Measurements from ENCODE around the gene TMEM212.
A peak's percentile ranks its signal among the peaks of the same experiment; 100 is the strongest.

Gene TMEM212

DNA sequence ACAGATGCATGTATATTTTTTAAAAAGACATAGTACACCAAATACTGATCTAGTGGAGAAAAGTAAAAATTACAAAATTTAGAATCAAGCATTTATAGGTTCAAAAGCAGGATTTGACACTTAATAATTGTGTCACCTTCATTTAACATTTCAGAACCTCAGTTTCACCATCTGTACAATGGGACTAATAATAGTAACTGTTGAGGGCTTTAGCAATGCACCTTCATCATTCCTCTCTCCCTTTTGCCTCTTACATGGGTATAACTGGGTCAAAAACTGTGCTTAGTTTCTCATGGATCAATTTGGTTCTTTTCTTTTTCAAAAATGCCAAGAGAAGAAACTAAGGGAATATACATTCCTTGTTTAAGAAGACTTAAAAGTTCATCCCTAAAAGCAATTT, 5.5 kb upstream of the TMEM212 start:
- H3K9me3 ChIP-seq (ENCODE audit: control insufficient read depth in 1 of 2, low read length in 2 of 2) = no peaks in the 10 kb centered on the region
- H3K36me3 ChIP-seq (ENCODE audit: control insufficient read depth in 1 of 2, insufficient read depth in 2 of 2, low read length in 2 of 2) = no peaks in the 10 kb centered on the region
- H3K4me3 ChIP-seq (ENCODE audit: low read depth in 1 of 2, low read length in 2 of 2) = no peak overlapping the region
- peak overlapping the region; percentile 43 for H3K27ac ChIP-seq (ENCODE audit: low read length)
- no peaks in the 10 kb centered on the region for H3K27me3 ChIP-seq (ENCODE audit: low read depth, low read length)
- peaks cover 0 to 11% of the 10 kb centered on the region in 2 donors for H3K4me1 ChIP-seq (ENCODE audit: control insufficient read depth in 1 of 2, insufficient read depth in 2 of 2, low read length in 2 of 2)

DNA sequence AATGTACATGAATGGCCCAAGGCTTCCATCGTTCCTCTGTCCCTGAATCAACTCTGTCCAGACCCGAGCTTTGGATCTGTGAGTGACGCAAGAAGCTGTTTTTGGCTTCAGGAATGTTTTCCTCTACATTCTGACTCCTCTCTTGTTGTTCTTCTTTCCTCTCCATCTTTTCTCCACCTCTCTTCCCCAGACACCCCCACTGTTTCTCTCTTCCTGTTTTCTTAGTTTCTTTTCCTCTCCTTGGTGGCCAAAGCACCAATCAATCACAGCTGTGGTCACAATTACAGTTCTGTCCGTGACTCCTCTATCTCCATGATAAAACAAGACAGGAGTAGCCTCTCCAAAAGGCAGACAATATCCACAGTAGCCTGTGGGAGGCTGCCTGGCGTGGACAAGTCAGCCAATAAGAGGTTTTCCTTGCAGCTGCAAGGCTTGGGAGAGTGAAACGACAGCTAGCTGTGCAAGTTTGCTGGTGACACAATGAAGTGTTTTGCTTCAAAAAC, 4.9 kb upstream of the TMEM212 start:
- H3K36me3 ChIP-seq (ENCODE audit: control insufficient read depth in 1 of 2, insufficient read depth in 2 of 2, low read length in 2 of 2) = no peaks in the 10 kb centered on the region
- peaks cover 0 to 13% of the 10 kb centered on the region in 2 donors for H3K4me1 ChIP-seq (ENCODE audit: control insufficient read depth in 1 of 2, insufficient read depth in 2 of 2, low read length in 2 of 2)
- H3K27me3 ChIP-seq (ENCODE audit: low read depth, low read length) = no peaks in the 10 kb centered on the region
- H3K4me3 ChIP-seq (ENCODE audit: low read depth in 1 of 2, low read length in 2 of 2) = peak overlapping the region in 1 of 2 donors; percentile 12
- H3K9me3 ChIP-seq (ENCODE audit: control insufficient read depth in 1 of 2, low read length in 2 of 2) = no peaks in the 10 kb centered on the region
- no peak overlapping the region for H3K27ac ChIP-seq (ENCODE audit: low read length)

- Histone ChIP-seq H3K27me3 (ENCODE audit: low read depth, low read length) (no peaks in the 10 kb centered on the region), H3K27ac (ENCODE audit: low read length) (no peak overlapping the region), H3K4me3 (ENCODE audit: low read depth in 1 of 2, low read length in 2 of 2) (no peak overlapping the region), H3K9me3 (ENCODE audit: control insufficient read depth in 1 of 2, low read length in 2 of 2) (no peaks in the 10 kb centered on the region), H3K4me1 (ENCODE audit: control insufficient read depth in 1 of 2, insufficient read depth in 2 of 2, low read length in 2 of 2) (peaks cover 0 to 13% of the 10 kb centered on the region in 2 donors), H3K36me3 (ENCODE audit: control insufficient read depth in 1 of 2, insufficient read depth in 2 of 2, low read length in 2 of 2) (no peaks in the 10 kb centered on the region)
Observed at GRCh38 chr3:171839270-171839669, 3.9 kb upstream of the TMEM212 start.

DNA sequence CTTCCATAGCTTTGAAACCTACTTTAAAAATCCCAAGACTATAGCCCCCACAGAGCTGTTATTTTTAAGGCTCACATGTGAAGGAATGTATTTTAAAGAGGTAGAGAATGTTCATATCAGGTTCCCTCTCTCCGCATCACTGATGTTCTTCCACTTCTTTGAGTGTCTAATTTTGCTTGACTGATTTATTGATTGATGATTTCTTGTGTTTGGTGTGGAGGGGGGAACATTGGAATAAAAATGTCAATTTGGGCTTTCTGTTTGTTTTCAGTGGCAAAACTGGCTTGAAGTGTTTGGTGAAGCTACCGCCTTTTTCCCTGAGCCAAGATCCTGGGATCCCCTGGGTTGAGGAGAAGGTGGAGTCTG, 2.7 kb upstream of the TMEM212 start:
- Histone ChIP-seq H3K27me3 (ENCODE audit: low read depth, low read length) (no peaks in the 10 kb centered on the region), H3K27ac (ENCODE audit: low read length) (no peak overlapping the region), H3K4me3 (ENCODE audit: low read depth in 1 of 2, low read length in 2 of 2) (no peak overlapping the region), H3K9me3 (ENCODE audit: control insufficient read depth in 1 of 2, low read length in 2 of 2) (no peaks in the 10 kb centered on the region), H3K4me1 (ENCODE audit: control insufficient read depth in 1 of 2, insufficient read depth in 2 of 2, low read length in 2 of 2) (peaks cover 0 to 13% of the 10 kb centered on the region in 2 donors), H3K36me3 (ENCODE audit: control insufficient read depth in 1 of 2, insufficient read depth in 2 of 2, low read length in 2 of 2) (no peaks in the 10 kb centered on the region)

DNA sequence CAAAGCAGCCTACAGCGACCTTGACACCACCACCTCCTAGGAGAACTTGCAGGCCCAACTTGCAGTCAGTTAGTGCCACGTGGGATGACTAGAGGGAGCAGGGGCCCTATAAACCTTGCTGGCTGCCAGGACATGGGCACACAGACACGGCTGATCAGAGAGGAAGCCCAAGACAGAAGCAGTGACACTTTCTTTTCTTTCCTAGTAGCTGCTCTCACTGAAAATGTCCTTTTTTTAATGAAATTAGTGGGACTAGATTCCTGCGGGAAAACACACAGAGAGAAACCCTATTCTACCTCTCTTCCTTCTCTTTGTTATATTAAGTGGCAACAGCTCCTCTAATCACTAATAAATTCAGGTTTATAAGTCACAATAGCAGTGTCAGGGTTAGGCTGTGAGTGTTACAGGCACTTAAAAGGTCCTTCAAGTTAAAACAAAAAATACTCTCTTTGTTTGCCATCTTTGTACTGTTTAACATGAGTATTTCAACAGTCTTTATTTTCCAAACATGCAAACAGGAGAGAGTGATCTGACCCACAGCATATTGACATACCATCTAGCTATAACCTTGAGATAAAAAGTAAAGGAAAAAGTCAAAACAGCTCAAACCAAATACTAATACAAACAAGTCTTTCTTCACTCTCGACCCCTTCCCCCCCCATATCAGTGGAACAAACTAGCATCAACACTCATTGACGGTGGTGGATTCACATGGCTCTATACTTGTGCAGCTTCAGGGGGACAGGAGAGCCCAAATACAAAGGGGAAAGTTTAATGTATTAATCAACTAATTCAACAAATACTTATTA, 2.1 kb upstream of the TMEM212 start:
- H3K36me3 ChIP-seq (ENCODE audit: control insufficient read depth in 1 of 2, insufficient read depth in 2 of 2, low read length in 2 of 2) = no peaks in the 10 kb centered on the region
- H3K4me1 ChIP-seq (ENCODE audit: control insufficient read depth in 1 of 2, insufficient read depth in 2 of 2, low read length in 2 of 2) = peaks cover 0 to 13% of the 10 kb centered on the region in 2 donors
- H3K4me3 ChIP-seq (ENCODE audit: low read depth in 1 of 2, low read length in 2 of 2) = no peak overlapping the region
- H3K9me3 ChIP-seq (ENCODE audit: control insufficient read depth in 1 of 2, low read length in 2 of 2) = no peaks in the 10 kb centered on the region
- H3K27me3 ChIP-seq (ENCODE audit: low read depth, low read length) = no peaks in the 10 kb centered on the region
- no peak overlapping the region for H3K27ac ChIP-seq (ENCODE audit: low read length)

- Histone ChIP-seq H3K27ac (ENCODE audit: low read length) (no peak overlapping the region), H3K9me3 (ENCODE audit: control insufficient read depth in 1 of 2, low read length in 2 of 2) (no peaks in the 10 kb centered on the region), H3K27me3 (ENCODE audit: low read depth, low read length) (no peaks in the 10 kb centered on the region), H3K4me1 (ENCODE audit: control insufficient read depth in 1 of 2, insufficient read depth in 2 of 2, low read length in 2 of 2) (peaks cover 0 to 13% of the 10 kb centered on the region in 2 donors), H3K4me3 (ENCODE audit: low read depth in 1 of 2, low read length in 2 of 2) (no peak overlapping the region), H3K36me3 (ENCODE audit: control insufficient read depth in 1 of 2, insufficient read depth in 2 of 2, low read length in 2 of 2) (no peaks in the 10 kb centered on the region)
Observed at GRCh38 chr3:171841620-171842000, 1.5 kb upstream of the TMEM212 start.

DNA sequence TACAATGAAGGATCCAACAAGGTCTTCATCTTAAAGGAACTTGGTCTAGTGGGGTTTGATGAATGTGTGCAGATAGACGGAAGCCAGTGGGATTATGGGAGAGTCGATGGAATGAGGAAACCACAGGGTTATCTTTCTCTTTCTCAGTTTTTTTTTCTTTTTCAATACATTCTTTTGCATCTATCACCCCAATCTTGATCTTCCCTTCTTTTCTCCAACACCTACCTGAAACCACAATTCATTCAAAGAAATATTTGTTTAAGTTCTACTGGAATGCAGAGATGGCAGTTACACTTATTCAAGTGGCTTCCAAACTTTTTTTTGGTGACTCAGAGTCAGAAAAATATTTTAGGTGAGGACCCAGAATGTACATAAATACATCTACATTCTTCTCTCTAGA, 1.7 kb downstream of the TMEM212 start:
- Histone ChIP-seq H3K4me1 (ENCODE audit: control insufficient read depth in 1 of 2, insufficient read depth in 2 of 2, low read length in 2 of 2) (peaks cover 0 to 3% of the 10 kb centered on the region in 2 donors), H3K9me3 (ENCODE audit: control insufficient read depth in 1 of 2, low read length in 2 of 2) (no peaks in the 10 kb centered on the region), H3K36me3 (ENCODE audit: control insufficient read depth in 1 of 2, insufficient read depth in 2 of 2, low read length in 2 of 2) (no peaks in the 10 kb centered on the region), H3K27ac (ENCODE audit: low read length) (no peak overlapping the region), H3K27me3 (ENCODE audit: low read depth, low read length) (no peaks in the 10 kb centered on the region), H3K4me3 (ENCODE audit: low read depth in 1 of 2, low read length in 2 of 2) (no peak overlapping the region)

- Histone ChIP-seq H3K4me3 (ENCODE audit: low read depth in 1 of 2, low read length in 2 of 2) (no peak overlapping the region), H3K36me3 (ENCODE audit: control insufficient read depth in 1 of 2, insufficient read depth in 2 of 2, low read length in 2 of 2) (no peaks in the 10 kb centered on the region), H3K27ac (ENCODE audit: low read length) (no peak overlapping the region), H3K9me3 (ENCODE audit: control insufficient read depth in 1 of 2, low read length in 2 of 2) (no peaks in the 10 kb centered on the region), H3K27me3 (ENCODE audit: low read depth, low read length) (no peaks in the 10 kb centered on the region), H3K4me1 (ENCODE audit: control insufficient read depth in 1 of 2, insufficient read depth in 2 of 2, low read length in 2 of 2) (peaks cover 0 to 3% of the 10 kb centered on the region in 2 donors)
Observed at GRCh38 chr3:171845481-171846284, 2.5 kb downstream of the TMEM212 start.

GRCh38 chr3:171846597-171846996, 3.4 kb downstream of the TMEM212 start:
- peaks cover 0 to 3% of the 10 kb centered on the region in 2 donors for H3K4me1 ChIP-seq (ENCODE audit: control insufficient read depth in 1 of 2, insufficient read depth in 2 of 2, low read length in 2 of 2)
- H3K4me3 ChIP-seq (ENCODE audit: low read depth in 1 of 2, low read length in 2 of 2) = no peak overlapping the region
- no peaks in the 10 kb centered on the region for H3K9me3 ChIP-seq (ENCODE audit: control insufficient read depth in 1 of 2, low read length in 2 of 2)
- no peak overlapping the region for H3K27ac ChIP-seq (ENCODE audit: low read length)
- no peaks in the 10 kb centered on the region for H3K27me3 ChIP-seq (ENCODE audit: low read depth, low read length)
- no peaks in the 10 kb centered on the region for H3K36me3 ChIP-seq (ENCODE audit: control insufficient read depth in 1 of 2, insufficient read depth in 2 of 2, low read length in 2 of 2)

DNA sequence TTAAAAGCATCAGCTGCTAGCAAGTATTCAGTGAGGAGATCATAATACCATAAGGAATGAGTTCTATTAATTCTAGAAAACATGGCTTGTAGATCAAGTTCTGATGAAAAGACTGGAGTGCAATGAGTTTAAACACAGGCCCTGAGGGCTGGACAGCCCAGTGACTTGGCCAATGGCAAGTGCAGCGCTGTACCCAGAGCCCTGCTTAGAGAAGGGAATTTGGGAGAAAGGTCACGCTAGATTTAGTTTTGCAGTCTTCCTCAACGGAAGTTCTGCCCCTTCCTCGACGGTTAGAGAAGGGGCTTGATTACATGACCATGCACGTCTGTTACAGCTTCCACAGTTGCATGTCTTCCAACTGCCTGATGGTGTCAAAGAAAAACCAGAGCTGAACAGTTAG, 4.0 kb downstream of the TMEM212 start:
- H3K36me3 ChIP-seq (ENCODE audit: control insufficient read depth in 1 of 2, insufficient read depth in 2 of 2, low read length in 2 of 2) = no peaks in the 10 kb centered on the region
- no peaks in the 10 kb centered on the region for H3K27me3 ChIP-seq (ENCODE audit: low read depth, low read length)
- H3K4me1 ChIP-seq (ENCODE audit: control insufficient read depth in 1 of 2, insufficient read depth in 2 of 2, low read length in 2 of 2) = peaks cover 0 to 3% of the 10 kb centered on the region in 2 donors
- H3K9me3 ChIP-seq (ENCODE audit: control insufficient read depth in 1 of 2, low read length in 2 of 2) = no peaks in the 10 kb centered on the region
- no peak overlapping the region for H3K4me3 ChIP-seq (ENCODE audit: low read depth in 1 of 2, low read length in 2 of 2)
- H3K27ac ChIP-seq (ENCODE audit: low read length) = no peak overlapping the region

- H3K27me3 ChIP-seq (ENCODE audit: low read depth, low read length) = no peaks in the 10 kb centered on the region
- no peak overlapping the region for H3K27ac ChIP-seq (ENCODE audit: low read length)
- no peak overlapping the region for H3K4me3 ChIP-seq (ENCODE audit: low read depth in 1 of 2, low read length in 2 of 2)
- H3K9me3 ChIP-seq (ENCODE audit: control insufficient read depth in 1 of 2, low read length in 2 of 2) = no peaks in the 10 kb centered on the region
- no peaks in the 10 kb centered on the region for H3K36me3 ChIP-seq (ENCODE audit: control insufficient read depth in 1 of 2, insufficient read depth in 2 of 2, low read length in 2 of 2)
- peaks cover 0 to 2% of the 10 kb centered on the region in 2 donors for H3K4me1 ChIP-seq (ENCODE audit: control insufficient read depth in 1 of 2, insufficient read depth in 2 of 2, low read length in 2 of 2)
Observed at GRCh38 chr3:171847595-171848259, 4.6 kb downstream of the TMEM212 start.
